Stimulated activated CD4-positive, alpha-beta T cell treated with anti-CD3 and anti-CD28 coated beads, TNF-alpha, amount 100 ng/mL, for 4 hours (primary cell): ENCODE data around the gene DEK.
"Not testable (repeated sequence)": the region's sequence is repeated elsewhere in the genome, so short reads cannot be mapped to it uniquely, and the experiment has no call there.

Experiments
- DNase-seq, 3 experiments: peaks; one replicate each; pipeline ENCODE4 v3.0.0-alpha.2; 2020; ENCODE audit warnings: low read depth in 3 of 3

Gene DEK

GRCh38 chr6:18240230-18240629 lies 24.1 kb downstream of the DEK start:
- no peak for DNase-seq

DNA sequence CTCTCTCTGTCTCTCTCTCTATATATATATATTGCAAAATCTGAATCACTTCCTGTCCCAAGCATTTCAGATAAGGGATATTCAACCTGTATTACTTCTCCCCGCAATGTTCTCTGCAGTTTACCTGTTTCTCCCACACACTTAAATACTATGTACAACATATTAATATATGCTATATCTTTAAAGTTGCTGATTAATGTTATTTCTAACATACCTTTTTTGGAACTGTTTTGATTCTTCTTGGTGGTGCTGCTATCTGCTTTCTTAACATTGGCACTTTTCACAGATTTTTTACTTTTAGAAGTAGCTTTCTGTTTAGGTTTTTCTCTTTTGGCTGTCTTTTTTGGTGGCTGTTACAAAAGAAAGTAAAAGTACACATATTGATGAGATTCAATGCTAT lies 27.2 kb downstream of the DEK start:
- no peak for DNase-seq

DNA sequence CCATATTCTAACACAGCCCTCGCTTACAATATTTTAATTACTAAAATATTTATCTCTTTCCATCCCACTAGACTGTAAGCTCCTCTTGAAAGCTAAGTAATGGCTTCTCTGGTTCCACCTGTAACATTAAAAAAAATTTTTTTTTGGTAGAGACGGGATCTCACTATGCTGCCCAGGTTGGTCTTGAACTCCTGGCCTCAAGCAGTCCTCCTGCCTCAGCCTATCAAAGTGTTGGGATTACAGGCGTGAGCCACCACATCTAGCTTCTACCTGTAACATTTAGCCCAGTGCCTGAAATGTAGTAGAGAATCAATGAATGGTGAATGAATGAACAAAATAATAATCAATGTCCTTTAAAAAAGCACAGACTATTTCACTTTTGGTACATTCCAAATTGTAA lies 28.8 kb downstream of the DEK start:
- no peak for DNase-seq

DNA sequence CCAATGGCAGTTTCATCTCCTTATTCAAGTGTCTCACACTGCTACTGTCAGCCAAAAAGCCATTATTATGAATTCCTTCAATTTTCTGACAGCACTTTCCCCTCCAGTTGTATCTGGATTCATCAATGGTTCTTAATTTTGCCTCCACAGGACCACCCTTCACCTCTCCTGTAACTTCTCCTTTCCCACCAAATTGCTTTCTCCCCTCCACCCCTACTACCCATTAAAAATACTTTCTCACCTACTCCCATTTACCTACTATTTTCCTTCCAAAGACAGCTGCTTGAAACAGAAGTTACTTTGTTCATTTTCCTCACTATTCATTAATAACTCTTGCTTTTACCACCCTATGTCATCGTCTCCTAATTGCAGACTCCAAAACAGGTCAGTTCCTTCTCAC lies 29.8 kb downstream of the DEK start:
- no peak for DNase-seq

DNA sequence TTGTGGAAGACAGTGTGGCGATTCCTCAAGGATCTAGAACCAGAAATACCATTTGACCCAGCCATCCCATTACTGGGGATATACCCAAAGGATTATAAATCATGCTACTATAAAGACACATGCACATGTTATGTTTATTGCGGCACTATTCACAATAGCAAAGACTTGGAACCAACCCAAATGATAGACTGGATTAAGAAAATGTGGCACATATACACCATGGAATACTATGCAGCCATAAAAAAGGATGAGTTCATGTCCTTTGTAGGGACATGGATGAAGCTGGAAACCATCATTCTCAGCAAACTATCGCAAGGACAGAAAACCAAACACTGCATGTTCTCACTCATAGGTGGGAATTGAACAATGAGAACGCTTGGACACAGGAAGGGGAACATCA lies 30.6 kb downstream of the DEK start:
- not testable (repeated sequence) for DNase-seq

- DNase-seq, result not testable (repeated sequence)
These were observed 32.5 kb downstream of the DEK start for GRCh38 chr6:18231856-18232255.

DNA sequence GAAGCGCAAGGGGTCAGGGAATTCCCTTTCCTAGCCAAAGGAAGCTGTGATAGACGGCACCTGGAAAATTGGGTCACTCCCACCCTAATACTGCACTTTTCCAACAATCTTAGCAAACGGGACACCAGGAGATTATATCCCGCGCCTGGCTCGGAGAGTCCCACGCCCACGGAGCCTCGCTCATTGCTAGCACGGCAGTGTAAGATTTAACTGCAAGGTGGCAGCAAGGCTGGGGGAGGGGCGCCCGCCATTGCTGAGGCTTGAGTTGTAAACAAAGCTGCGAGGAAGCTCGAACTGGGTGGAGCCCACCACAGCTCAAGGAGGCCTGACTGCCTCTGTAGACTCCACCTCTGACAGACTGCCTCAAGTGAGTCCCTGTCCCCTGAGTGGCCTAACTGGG lies 35.7 kb downstream of the DEK start:
- DNase-seq, result not testable (repeated sequence)

GRCh38 chr6:18227166-18227565 lies 37.2 kb downstream of the DEK start:
- not testable (repeated sequence) for DNase-seq

- DNase-seq, result not testable (repeated sequence)
These were observed 37.8 kb downstream of the DEK start for GRCh38 chr6:18226451-18227105.

DNA sequence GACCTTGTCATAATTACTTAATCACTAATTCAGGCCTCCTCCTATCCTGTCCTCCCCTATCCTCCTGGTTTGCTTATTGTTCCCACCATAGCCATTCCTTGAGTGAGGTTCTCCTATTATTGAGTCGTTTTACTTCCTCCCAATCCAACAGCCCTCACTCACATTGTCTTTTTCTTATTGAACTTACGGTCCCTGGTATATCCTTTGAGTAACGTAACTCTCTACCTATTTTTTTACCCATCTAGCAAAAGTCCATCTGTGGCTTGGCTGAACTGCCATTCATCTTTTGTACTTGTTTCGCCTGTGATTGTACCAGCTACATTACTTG lies 43.1 kb downstream of the DEK start:
- DNase-seq, result no peak

GRCh38 chr6:18219591-18219990 lies 44.7 kb downstream of the DEK start:
- DNase-seq, result no peak

GRCh38 chr6:18218233-18218632 lies 46.1 kb downstream of the DEK start:
- no peak for DNase-seq

- no peak for DNase-seq
These were observed 47.9 kb downstream of the DEK start for GRCh38 chr6:18216411-18216810.

- DNase-seq, result no peak
These were observed 48.9 kb downstream of the DEK start for GRCh38 chr6:18215436-18215835.

- no peak for DNase-seq
These were observed 50.3 kb downstream of the DEK start for GRCh38 chr6:18214003-18214402.

- DNase-seq, result no peak
These were observed 50.9 kb downstream of the DEK start for GRCh38 chr6:18213439-18213838.

DNA sequence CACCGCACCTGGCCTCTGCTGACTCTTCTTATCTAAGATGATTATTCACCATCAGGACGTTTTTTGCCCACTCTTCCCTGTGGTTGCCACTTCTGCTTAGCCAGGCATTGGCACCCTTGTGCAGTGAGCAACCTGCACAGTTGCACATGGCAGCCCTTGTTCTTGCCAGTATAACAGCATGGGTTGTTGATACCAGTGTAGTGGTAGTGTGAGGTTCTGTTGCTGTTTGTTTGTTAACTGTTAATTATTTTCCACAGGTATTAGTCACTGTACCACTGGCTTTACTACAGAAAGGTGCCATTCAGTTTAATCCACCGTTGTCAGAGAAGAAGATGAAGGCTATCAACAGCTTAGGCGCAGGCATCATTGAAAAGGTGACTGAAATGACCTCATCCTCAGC lies 52.1 kb downstream of the DEK start:
- DNase-seq, result no peak

GRCh38 chr6:18211338-18211737 lies 53.0 kb downstream of the DEK start:
- DNase-seq, result no peak

DNA sequence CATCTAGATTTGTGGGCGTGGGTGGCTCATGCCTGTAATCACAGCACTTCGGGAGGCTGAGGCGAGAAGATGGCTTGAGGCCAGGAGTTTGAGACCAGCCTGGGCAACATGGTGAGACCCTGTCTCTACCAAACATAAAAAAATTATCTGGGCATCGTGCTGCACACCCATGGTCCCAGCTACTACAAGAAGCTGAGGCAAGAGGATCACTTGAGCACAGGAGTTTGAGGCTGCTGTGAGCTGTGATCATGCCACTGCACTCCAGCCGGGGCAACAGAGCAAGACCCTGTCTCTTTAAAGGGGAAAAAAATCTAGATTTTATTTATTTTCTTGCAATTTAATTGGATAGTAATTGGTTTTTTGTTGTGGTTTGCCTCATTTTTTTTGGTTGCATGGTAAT lies 53.6 kb downstream of the DEK start:
- DNase-seq, result no peak

DNA sequence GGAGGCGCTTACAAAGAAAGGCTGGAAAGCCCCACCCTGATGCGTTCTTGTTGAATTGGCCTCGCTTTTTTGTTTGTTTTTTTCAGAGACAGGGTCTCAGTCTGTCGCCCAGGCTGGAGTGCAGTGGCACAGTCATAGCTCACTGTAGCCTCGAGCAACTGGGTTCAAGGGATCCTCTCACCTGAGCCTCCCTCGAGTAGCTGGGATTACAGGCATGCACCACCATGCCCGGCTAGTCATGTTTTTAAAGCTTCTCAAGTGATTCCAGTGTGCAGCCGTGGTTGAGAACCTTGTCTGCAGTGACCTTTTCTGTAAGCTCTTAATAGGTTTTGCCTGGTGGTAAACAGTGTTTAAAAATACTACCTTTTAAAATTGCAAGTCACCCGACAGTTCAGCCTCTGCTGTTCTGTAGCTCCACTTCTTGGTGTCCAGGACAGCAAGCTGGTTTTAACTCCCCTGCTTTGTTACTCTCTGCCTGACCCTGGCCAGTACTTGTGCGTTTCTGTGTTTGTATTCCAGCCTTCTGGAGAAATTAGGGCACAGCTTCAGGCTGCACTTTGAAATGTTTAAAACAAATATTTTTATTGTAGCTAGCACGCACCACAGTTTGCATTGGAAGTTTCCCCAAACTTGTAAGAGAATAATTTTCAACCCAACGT lies 54.7 kb downstream of the DEK start:
- no peak for DNase-seq

- not testable (repeated sequence) for DNase-seq
These were observed 55.6 kb downstream of the DEK start for GRCh38 chr6:18208778-18209177.

GRCh38 chr6:18207949-18208348 lies 56.4 kb downstream of the DEK start:
- no peak for DNase-seq

- DNase-seq, result no peak
These were observed 56.9 kb downstream of the DEK start for GRCh38 chr6:18207438-18207837.

DNA sequence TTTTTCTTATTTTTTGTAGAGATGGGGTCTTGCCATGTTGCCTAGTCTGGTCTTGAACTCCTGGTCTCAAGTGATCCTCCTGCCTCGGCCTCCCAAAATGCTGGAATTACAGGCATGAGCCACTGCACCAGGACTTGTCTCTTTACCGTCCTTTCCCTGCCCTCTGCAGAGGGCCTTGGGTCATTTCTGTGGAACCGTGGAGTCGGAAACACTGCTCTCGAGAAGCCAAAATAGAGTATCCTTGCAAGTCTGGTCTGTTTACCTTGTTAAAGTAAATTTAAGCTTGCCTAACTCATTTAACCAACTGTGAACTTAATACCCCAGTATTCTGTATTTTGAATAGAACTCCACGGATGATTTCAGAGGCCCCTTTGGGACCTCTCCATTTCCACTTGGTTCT lies 57.7 kb downstream of the DEK start:
- no peak for DNase-seq
